HG02885 (cell line): Measurements from ENCODE around the gene COL4A3.
A peak's percentile ranks its signal among the peaks of the same experiment; 100 is the strongest.

Experiments
- ATAC-seq: cut with Tn5 transposase; IDR thresholded peaks from one replicate; pipeline ENCODE4 v1.9.1; 2021; ENCODE audit warnings: mild to moderate bottlenecking; ENCODE audit not compliant: unreplicated experiment, poor library complexity

Gene COL4A3

DNA sequence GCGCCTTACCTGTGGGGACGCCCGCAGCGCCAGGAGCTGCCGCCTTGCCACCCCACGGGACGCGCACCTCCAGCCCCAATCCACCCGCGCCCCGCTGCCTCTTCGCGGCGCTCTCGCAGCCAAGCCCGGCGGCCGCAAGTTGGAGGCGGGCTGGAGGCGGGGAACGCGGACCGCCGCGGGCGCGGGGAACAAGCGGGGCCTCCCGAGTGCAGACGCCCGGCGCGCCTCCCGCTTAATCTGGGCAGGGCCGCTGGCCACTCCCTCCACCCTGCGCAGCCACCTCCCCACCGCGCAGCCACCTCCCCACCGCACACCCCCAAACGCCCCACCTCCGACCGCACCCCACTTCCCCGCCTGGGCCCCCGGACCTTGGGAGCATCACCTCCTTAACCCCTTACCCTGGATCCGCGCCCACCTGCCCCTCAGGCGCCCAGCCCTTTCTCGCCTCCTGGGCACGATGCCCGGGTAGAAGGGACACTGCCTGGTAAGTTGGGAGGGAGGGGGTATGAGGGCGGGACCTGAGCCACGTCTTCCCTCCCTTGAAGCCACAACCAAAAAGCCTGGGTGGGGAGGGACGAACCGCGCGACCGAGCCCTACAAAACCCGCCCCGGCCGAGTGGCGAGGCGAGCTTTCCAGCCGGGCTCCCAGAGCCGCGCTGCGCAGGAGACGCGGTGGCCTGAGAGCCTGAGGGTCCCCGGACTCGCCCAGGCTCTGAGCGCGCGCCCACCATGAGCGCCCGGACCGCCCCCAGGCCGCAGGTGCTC is at the start of gene COL4A3, which contains the start of gene COL4A4:
Gene COL4A3, plus strand, starts transcription at position 627 of the 765 bp plus-strand sequence. Its CDS starts 103 bp downstream, at position 730.
Gene COL4A4, minus strand, starts transcription at position 208 of the 765 bp plus-strand sequence. CDS start 16,722 bp downstream, outside the sequence.
- ATAC-seq, result peak; percentile 72

DNA sequence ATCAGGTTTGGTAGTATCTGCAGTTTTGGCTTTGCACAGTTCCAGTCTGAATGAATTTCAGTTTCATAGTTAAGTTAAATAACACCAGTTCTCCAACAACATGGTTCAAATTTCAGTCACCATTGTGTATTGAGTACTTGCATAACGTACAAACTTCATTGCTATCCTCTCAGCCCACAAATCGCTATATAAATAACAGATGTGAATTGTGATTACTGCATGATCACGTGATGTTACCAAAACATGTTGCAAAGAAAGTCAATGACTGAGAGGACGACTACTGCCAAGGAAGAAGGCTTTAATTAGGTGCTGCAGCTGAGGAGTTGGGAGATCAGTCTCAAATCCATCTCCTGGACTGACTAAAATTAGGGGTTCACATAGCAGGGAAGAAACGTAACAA is 48.7 kb upstream of the COL4A3 start:
- ATAC-seq, result no peak

DNA sequence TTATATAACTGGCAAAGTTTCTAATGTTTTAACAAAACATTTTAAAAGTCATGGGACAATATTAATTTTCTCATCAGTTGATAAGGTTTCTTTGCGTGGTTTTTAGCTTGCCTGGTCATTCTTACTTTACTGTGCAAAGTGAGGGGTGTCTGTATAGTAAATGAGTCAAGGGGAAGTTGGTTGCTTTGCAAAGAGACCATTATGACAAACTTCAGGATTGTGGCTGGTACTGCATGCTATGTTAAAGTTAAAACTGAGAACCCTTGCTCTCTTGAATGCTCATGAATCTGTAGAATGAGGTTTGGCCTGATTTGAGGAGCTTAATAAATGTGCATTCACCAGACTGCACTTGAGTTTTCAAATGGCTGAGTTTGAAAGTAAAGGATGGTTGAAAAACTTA is 47.4 kb upstream of the COL4A3 start:
- ATAC-seq, result peak; percentile 65

DNA sequence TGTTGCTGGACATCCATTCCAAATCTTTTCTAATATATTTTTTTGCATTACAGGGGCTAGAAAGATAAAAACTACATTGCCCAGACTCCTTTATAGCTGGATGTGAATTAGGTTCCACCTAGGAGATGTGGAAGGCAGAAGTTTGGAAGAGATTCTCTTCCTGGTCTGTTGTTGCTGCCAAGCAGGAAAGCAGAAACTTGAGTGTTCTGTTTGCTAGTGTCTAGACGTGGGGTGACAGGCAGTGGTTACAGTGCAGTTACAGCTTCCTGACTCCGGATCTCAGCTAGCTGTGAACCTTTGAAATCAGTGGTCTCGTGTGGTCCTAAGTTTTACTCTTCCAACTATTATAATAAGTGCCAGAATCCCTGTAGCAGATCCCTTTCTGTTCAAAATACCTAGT is 46.6 kb upstream of the COL4A3 start:
- ATAC-seq, result no peak

- ATAC-seq, result no peak
Measured at GRCh38 chr2:227118353-227118752, 46.1 kb upstream of the COL4A3 start.

- ATAC-seq, result no peak
Measured at GRCh38 chr2:227123697-227124096, 40.7 kb upstream of the COL4A3 start.

DNA sequence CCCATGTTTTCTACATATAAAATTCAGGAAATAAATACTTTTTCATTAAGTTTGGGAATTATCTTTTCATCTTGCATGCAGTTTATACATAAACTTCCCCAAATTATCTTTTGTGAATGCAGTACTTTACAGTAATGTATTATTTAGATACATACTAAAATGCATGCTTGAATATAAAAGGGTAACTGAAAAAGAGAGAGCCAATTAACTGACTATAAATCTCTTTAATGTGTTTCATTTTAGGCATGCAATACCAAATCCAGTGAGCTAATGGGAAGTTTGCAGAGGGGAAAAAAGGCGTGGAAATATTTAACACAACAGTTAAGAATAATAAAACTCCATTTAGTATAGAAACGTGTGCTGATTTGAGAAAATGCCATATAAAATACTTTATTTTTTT is 39.6 kb upstream of the COL4A3 start:
- ATAC-seq, result no peak

- no peak for ATAC-seq
Measured at GRCh38 chr2:227125506-227125905, 38.9 kb upstream of the COL4A3 start.

GRCh38 chr2:227127201-227127600 is 37.2 kb upstream of the COL4A3 start:
- ATAC-seq, result no peak

- ATAC-seq, result no peak
Measured at GRCh38 chr2:227130636-227131035, 33.8 kb upstream of the COL4A3 start.

- no peak for ATAC-seq
Measured at GRCh38 chr2:227132986-227133385, 31.4 kb upstream of the COL4A3 start.

- ATAC-seq, result no peak
Measured at GRCh38 chr2:227134591-227134990, 29.8 kb upstream of the COL4A3 start.

- no peak for ATAC-seq
Measured at GRCh38 chr2:227141301-227141700, 23.1 kb upstream of the COL4A3 start.

GRCh38 chr2:227143895-227144294 is 20.5 kb upstream of the COL4A3 start:
- no peak for ATAC-seq

DNA sequence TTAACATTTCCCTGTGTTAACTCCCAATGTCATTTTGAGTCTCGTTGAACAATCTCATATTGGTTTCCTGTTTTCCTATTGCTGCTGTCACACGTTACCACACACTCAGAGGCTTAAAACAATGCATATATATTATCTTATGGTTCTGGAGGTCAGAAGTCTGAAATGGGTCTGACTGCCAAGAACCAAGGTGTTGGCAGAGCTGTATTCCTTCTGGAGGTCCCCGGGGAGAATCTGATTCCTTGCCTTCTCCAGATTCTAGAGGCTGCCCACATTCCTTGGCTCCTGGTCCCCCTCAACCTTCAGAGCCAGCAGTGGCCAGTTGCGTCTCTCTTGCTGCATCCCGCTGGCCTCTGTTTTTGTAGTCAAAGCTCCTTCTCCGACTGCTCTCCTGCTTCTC is 18.0 kb upstream of the COL4A3 start:
- no peak for ATAC-seq

GRCh38 chr2:227147023-227147422 is 17.4 kb upstream of the COL4A3 start:
- no peak for ATAC-seq

- ATAC-seq, result no peak
Measured at GRCh38 chr2:227148106-227148505, 16.3 kb upstream of the COL4A3 start.

DNA sequence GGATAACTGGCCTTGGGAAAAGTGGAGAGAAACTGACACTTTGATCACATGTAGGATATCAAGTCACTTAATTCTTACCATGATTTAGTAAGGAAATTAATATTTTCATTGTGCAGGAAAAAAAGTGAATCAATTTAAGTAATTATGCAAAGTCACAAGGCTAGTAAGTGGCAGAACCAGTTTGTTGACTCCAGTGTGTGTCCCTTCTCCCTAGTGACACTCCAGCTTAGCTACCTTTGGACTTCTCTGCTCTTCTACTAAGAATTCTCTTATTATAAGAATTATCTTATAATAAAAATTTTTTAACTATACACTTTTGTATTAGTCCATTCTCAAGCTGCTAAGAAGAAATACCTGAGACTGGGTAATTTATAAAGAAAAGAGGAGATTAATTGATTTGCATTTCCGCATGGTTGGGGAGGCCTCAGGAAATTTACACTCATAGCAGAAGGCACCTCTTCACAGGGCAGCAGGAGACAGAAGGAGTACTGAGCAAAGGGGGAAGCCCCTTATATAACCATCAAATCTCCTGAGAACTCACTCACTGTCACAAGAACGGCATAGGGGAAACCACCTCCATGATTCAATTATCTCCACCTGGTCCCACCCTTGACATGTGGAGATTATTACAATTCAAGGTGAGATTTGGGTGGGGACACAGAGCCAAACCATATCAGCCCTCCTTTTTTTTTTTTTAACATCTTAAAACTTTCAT is 14.0 kb upstream of the COL4A3 start:
- ATAC-seq, result no peak

- no peak for ATAC-seq
Measured at GRCh38 chr2:227152093-227152766, 12.2 kb upstream of the COL4A3 start.

GRCh38 chr2:227153307-227153706 is 11.1 kb upstream of the COL4A3 start:
- ATAC-seq, result no peak
